ENCODE results near the gene HOXD12. TPM values are rescaled to one million over a fixed set of nuclear protein-coding genes. Genes with fewer than 3 reads are reported as not detected.

HOXD12 gene
- total RNA-seq, 1 experiment from 2014 or later = 0.58 TPM

GRCh38 chr2:176102309-176102866 lies 2.8 kb downstream of the HOXD12 start:
- intact Hi-C loops (cut with micrococcal nuclease; ENCODE audit: unreplicated experiment) = no loop called here
- H3K9me3 ChIP-seq (ENCODE audit: low read depth, low read length, poor library complexity, severe bottlenecking) = no peaks in the 10 kb centered on the region
- H3K36me3 ChIP-seq (ENCODE audit: insufficient read depth, low read length, poor library complexity, severe bottlenecking) = no peaks in the 10 kb centered on the region
- DNase-seq (ENCODE audit: low spot score) = no peak
- CTCF ChIA-PET = no interaction called here
- peaks cover 29% of the 10 kb centered on the region for H3K4me1 ChIP-seq (ENCODE audit: insufficient read depth, low read length, poor library complexity, severe bottlenecking)
- POLR2A ChIA-PET (ENCODE audit: low non-redundant PET) = interaction anchor here (0.6 kb wide), 2 partner anchors 381 to 488 kb away, joined by 4 to 23 read pairs; no protein-coding TSS in a partner anchor
- no peaks in the 10 kb centered on the region for H3K27me3 ChIP-seq (replicated peaks; ENCODE audit: insufficient read depth, low read depth, low read length, poor library complexity)
- no peak overlapping the region for H3K4me3 ChIP-seq (ENCODE audit: low read depth, low read length, poor library complexity, severe bottlenecking)
- TF ChIP-seq CTCF (conservative IDR thresholded peaks at IDR 0.05; ENCODE audit: low read depth, low read length) = no peak
- TF ChIP-seq EZH2 (IDR thresholded peaks at IDR 0.05; ENCODE audit: borderline replicate concordance, low read depth, low read length, poor library complexity, severe bottlenecking) = no peak
- no TSS peak for BruUV-seq (replicated peaks)
- H3K27ac ChIP-seq (ENCODE audit: low read depth, low read length, poor library complexity, severe bottlenecking) = no peak overlapping the region

- H3K27me3 ChIP-seq (replicated peaks; ENCODE audit: insufficient read depth, low read depth, low read length, poor library complexity) = no peaks in the 10 kb centered on the region
- H3K27ac ChIP-seq (ENCODE audit: low read depth, low read length, poor library complexity, severe bottlenecking) = peak overlapping the region; percentile 94
- no peak for TF ChIP-seq EZH2 (IDR thresholded peaks at IDR 0.05; ENCODE audit: borderline replicate concordance, low read depth, low read length, poor library complexity, severe bottlenecking)
- TF ChIP-seq CTCF (conservative IDR thresholded peaks at IDR 0.05; ENCODE audit: low read depth, low read length) = no peak
- peak; percentile 28 for DNase-seq (ENCODE audit: low spot score)
- ChIA-PET CTCF (no interaction called here), POLR2A (ENCODE audit: low non-redundant PET) (interaction anchor here (0.6 kb wide), 1 partner anchor 381 kb away, joined by 4 read pairs; no protein-coding TSS in a partner anchor)
- H3K4me1 ChIP-seq (ENCODE audit: insufficient read depth, low read length, poor library complexity, severe bottlenecking) = peaks cover 29% of the 10 kb centered on the region
- intact Hi-C loops (cut with micrococcal nuclease; ENCODE audit: unreplicated experiment) = no loop called here
- H3K9me3 ChIP-seq (ENCODE audit: low read depth, low read length, poor library complexity, severe bottlenecking) = no peaks in the 10 kb centered on the region
- H3K36me3 ChIP-seq (ENCODE audit: insufficient read depth, low read length, poor library complexity, severe bottlenecking) = no peaks in the 10 kb centered on the region
- TSS peak; percentile 90 for BruUV-seq (replicated peaks)
- peak overlapping the region; percentile 73 for H3K4me3 ChIP-seq (ENCODE audit: low read depth, low read length, poor library complexity, severe bottlenecking)
Observed at GRCh38 chr2:176103194-176103593, 3.6 kb downstream of the HOXD12 start.

GRCh38 chr2:176103742-176104315 lies 4.2 kb downstream of the HOXD12 start:
- CTCF ChIA-PET = interaction anchor here (0.7 kb wide), 2 partner anchors 774 to 988 kb away, joined by 3 to 8 read pairs; no protein-coding TSS in a partner anchor

More at GRCh38 chr2:176103742-176104315, 4.2 kb downstream of the HOXD12 start:
- Histone ChIP-seq H3K4me1 (ENCODE audit: insufficient read depth, low read length, poor library complexity, severe bottlenecking) (peaks cover 29% of the 10 kb centered on the region), H3K27ac (ENCODE audit: low read depth, low read length, poor library complexity, severe bottlenecking) (peak overlapping the region; percentile 94), H3K36me3 (ENCODE audit: insufficient read depth, low read length, poor library complexity, severe bottlenecking) (peaks cover under 1% of the 10 kb centered on the region), H3K9me3 (ENCODE audit: low read depth, low read length, poor library complexity, severe bottlenecking) (no peaks in the 10 kb centered on the region), H3K27me3 (replicated peaks; ENCODE audit: insufficient read depth, low read depth, low read length, poor library complexity) (no peaks in the 10 kb centered on the region), H3K4me3 (ENCODE audit: low read depth, low read length, poor library complexity, severe bottlenecking) (peak overlapping the region; percentile 73)
- no TSS peak for BruUV-seq (replicated peaks)
- intact Hi-C loops (cut with micrococcal nuclease; ENCODE audit: unreplicated experiment) = no loop called here
- POLR2A ChIA-PET (ENCODE audit: low non-redundant PET) = no interaction called here
- DNase-seq (ENCODE audit: low spot score) = peak; percentile 75
- no peak for TF ChIP-seq CTCF (conservative IDR thresholded peaks at IDR 0.05; ENCODE audit: low read depth, low read length)
